ENCODE data around the gene STT3A.

The STT3A gene

DNA sequence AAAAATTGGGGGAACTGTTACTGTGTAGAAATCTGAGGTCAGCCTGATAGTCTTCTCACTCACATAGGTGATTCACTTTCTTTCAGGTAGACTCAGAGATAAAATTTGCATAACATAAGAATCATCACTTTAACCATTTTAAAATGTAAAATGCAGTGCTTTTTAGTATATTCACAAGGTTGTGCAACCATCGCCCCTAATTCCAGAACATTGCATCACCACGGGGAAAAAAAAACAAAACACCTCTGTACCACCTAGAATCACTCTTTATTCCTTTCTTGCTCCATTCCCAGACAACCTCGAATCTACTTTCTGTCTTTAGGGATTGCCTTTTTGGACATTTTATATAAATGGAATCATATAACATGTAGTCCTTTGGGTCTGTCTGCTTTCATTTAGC lies 53.2 kb downstream of the STT3A start:
- H3K9me2 ChIP-seq (replicated peaks; ENCODE audit: insufficient read depth, low read length) = no peaks in the 10 kb centered on the region
- H3K4me2 ChIP-seq (ENCODE audit: low read depth, low read length, poor library complexity, severe bottlenecking) = no peak overlapping the region
- H3K27ac ChIP-seq (ENCODE audit: low read depth, low read length) = no peak overlapping the region
- H3K79me2 ChIP-seq (ENCODE audit: insufficient read depth, low read length) = peaks cover 15% of the 10 kb centered on the region; the same call in 1 of the 2 replicates
- H3K9ac ChIP-seq (ENCODE audit: low read length) = no peak overlapping the region
- no peaks in the 10 kb centered on the region for H3K27me3 ChIP-seq (ENCODE audit: low read length)
- H4K20me1 ChIP-seq (ENCODE audit: low read depth, low read length) = no peaks in the 10 kb centered on the region
- no peaks in the 10 kb centered on the region for H3F3A ChIP-seq (ENCODE audit: insufficient read depth)
- no peak overlapping the region for H3K4me3 ChIP-seq (ENCODE audit: insufficient read depth, low read length, poor library complexity, severe bottlenecking)
- TF ChIP-seq EZH2phosphoT487 (conservative IDR thresholded peaks at IDR 0.05; ENCODE audit: low read length) = no peak
- TF ChIP-seq, protein P1, sequence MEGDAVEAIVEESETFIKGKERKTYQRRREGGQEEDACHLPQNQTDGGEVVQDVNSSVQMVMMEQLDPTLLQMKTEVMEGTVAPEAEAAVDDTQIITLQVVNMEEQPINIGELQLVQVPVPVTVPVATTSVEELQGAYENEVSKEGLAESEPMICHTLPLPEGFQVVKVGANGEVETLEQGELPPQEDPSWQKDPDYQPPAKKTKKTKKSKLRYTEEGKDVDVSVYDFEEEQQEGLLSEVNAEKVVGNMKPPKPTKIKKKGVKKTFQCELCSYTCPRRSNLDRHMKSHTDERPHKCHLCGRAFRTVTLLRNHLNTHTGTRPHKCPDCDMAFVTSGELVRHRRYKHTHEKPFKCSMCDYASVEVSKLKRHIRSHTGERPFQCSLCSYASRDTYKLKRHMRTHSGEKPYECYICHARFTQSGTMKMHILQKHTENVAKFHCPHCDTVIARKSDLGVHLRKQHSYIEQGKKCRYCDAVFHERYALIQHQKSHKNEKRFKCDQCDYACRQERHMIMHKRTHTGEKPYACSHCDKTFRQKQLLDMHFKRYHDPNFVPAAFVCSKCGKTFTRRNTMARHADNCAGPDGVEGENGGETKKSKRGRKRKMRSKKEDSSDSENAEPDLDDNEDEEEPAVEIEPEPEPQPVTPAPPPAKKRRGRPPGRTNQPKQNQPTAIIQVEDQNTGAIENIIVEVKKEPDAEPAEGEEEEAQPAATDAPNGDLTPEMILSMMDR (IDR thresholded peaks at IDR 0.05; ENCODE audit: insufficient read depth, low read length, poor library complexity, severe bottlenecking) = no peak
- peaks cover 12% of the 10 kb centered on the region; the same call in 1 of the 2 replicates for H3K36me3 ChIP-seq (ENCODE audit: low read length)
- no peaks in the 10 kb centered on the region for H3K9me3 ChIP-seq (ENCODE audit: insufficient read depth, low read length)
- no peak overlapping the region for H2AFZ ChIP-seq (ENCODE audit: low read depth, low read length, severe bottlenecking)

DNA sequence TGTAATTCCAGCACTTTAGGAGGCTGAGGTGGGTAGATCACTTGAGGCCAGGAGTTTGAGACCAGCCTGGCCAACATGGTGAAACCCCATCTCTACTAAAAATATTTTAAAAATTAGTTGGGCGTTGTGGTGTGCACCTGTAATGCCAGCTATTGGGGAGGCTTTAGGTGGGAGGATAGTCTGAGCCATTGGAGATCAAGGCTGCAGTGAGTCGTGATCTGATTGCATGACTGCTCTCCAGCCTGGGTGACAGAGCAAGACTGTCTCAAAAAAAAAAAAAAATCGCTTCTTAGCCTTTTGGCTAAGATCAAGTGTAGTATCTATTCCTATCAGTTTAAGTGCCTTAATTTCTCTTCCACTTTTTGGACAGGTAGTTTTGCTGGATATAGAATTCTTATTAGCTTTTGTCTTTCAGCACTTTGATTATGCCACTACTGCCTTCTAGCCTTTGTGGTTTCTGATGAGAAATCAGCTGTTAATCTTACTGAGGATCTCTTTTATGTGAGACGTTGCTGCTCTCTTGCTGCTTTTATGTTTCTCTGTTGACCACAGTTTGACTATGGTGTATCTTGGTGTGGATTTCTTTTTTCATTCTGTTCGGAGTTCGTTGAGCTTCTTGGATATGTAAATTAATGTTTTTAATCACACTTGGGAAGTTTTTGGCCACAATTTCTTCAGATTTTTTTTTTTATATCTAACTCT lies 57.0 kb downstream of the STT3A start:
- H2AFZ ChIP-seq (ENCODE audit: low read depth, low read length, severe bottlenecking) = no peak overlapping the region
- no peak for TF ChIP-seq EZH2phosphoT487 (conservative IDR thresholded peaks at IDR 0.05; ENCODE audit: low read length)
- TF ChIP-seq, protein P1 (IDR thresholded peaks at IDR 0.05; ENCODE audit: insufficient read depth, low read length, poor library complexity, severe bottlenecking) = no peak
- H4K20me1 ChIP-seq (ENCODE audit: low read depth, low read length) = no peaks in the 10 kb centered on the region
- H3K9ac ChIP-seq (ENCODE audit: low read length) = no peak overlapping the region
- no peaks in the 10 kb centered on the region for H3K9me3 ChIP-seq (ENCODE audit: insufficient read depth, low read length)
- H3K9me2 ChIP-seq (replicated peaks; ENCODE audit: insufficient read depth, low read length) = no peaks in the 10 kb centered on the region
- H3K27ac ChIP-seq (ENCODE audit: low read depth, low read length) = no peak overlapping the region
- H3K4me3 ChIP-seq (ENCODE audit: insufficient read depth, low read length, poor library complexity, severe bottlenecking) = no peak overlapping the region
- H3F3A ChIP-seq (ENCODE audit: insufficient read depth) = no peaks in the 10 kb centered on the region
- H3K27me3 ChIP-seq (ENCODE audit: low read length) = no peaks in the 10 kb centered on the region
- H3K36me3 ChIP-seq (ENCODE audit: low read length) = peaks cover 6% of the 10 kb centered on the region; the same call in 1 of the 2 replicates
- no peak overlapping the region for H3K4me2 ChIP-seq (ENCODE audit: low read depth, low read length, poor library complexity, severe bottlenecking)
- H3K79me2 ChIP-seq (ENCODE audit: insufficient read depth, low read length) = peaks cover 15% of the 10 kb centered on the region; the same call in 1 of the 2 replicates

GRCh38 chr11:125662689-125663088 lies 70.0 kb downstream of the STT3A start:
- Histone ChIP-seq H3F3A (ENCODE audit: insufficient read depth) (no peaks in the 10 kb centered on the region), H3K9me2 (replicated peaks; ENCODE audit: insufficient read depth, low read length) (no peaks in the 10 kb centered on the region), H3K36me3 (ENCODE audit: low read length) (peaks cover 2% of the 10 kb centered on the region; the same call in 1 of the 2 replicates), H4K20me1 (ENCODE audit: low read depth, low read length) (no peaks in the 10 kb centered on the region), H3K27me3 (ENCODE audit: low read length) (no peaks in the 10 kb centered on the region), H3K27ac (ENCODE audit: low read depth, low read length) (no peak overlapping the region), H3K4me2 (ENCODE audit: low read depth, low read length, poor library complexity, severe bottlenecking) (no peak overlapping the region), H3K4me3 (ENCODE audit: insufficient read depth, low read length, poor library complexity, severe bottlenecking) (no peak overlapping the region), H3K9me3 (ENCODE audit: insufficient read depth, low read length) (no peaks in the 10 kb centered on the region), H3K9ac (ENCODE audit: low read length) (no peak overlapping the region), H2AFZ (ENCODE audit: low read depth, low read length, severe bottlenecking) (no peak overlapping the region), H3K79me2 (ENCODE audit: insufficient read depth, low read length) (no peaks in the 10 kb centered on the region; the same call in 1 of the 2 replicates)
- TF ChIP-seq, protein P1 (IDR thresholded peaks at IDR 0.05; ENCODE audit: insufficient read depth, low read length, poor library complexity, severe bottlenecking) = no peak
